GM21825 (cell line): Measurements from ENCODE around the gene ZNF471.

ENCODE experiments used
- ATAC-seq: cut with Tn5 transposase; IDR thresholded peaks from one replicate; pipeline ENCODE4 v1.9.1; 2021; ENCODE audit warnings: mild to moderate bottlenecking, moderate library complexity; ENCODE audit not compliant: unreplicated experiment

ZNF471 gene

DNA sequence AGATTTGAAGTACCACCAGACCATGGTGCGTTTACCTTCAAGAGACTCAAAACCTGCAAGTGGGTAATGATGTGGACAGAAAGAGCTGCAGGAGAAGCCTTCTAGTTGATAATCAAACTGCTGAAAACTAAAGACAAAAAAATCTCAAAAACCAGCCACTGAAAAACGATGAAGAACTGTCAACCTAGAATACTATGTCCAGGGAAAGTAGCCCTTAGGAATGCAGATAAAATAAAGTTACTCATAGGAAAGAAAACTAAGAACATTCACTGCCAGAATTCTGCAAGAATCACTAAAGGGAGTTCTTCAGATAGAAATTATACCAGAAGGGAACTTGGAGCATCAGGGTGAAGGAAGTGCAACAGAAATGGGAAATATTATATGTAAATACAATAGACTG is 64.9 kb downstream of the ZNF471 start:
- ATAC-seq: no peak

DNA sequence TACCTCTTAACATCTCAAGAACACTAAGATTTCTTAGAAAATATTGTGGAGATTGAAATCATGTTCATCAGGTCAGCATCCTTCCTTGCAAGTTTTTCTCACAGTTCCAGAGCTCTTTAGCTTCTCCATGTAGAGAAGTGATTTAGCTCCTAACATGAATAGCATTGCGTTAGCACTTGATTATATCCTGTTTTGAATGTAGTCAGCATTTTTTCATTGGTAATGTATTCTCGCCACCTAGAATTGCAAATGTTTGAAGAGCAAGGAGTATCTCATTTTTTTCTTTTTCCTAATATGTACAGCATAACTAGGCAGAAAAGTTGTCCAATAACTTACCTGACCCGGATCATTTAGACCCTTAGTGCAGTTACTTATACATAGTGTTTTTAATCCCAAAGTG is 66.3 kb downstream of the ZNF471 start:
- ATAC-seq: no peak

- ATAC-seq: no peak
Measured at GRCh38 chr19:56577719-56578602, 70.3 kb downstream of the ZNF471 start.
